ENCODE data around the gene RGS3. TPM values are rescaled to one million over a fixed set of nuclear protein-coding genes. Genes with fewer than 3 reads are reported as not detected.
A peak's percentile ranks its signal among the peaks of the same experiment; 100 is the strongest.

RGS3 gene
- 66.2 TPM for total RNA-seq
- long read RNA-seq, full-length matches to known transcripts: 32 of 67 reads
- long read RNA-seq, partial matches to known transcripts: 4 of 67 reads
- long read RNA-seq, other reads (novel, unspliced or antisense): 31 of 67 reads

- H3K4me1 ChIP-seq: peaks cover 12% of the 10 kb centered on the region
- no peaks in the 10 kb centered on the region for H3K36me3 ChIP-seq
- no peaks in the 10 kb centered on the region for H3K27me3 ChIP-seq (ENCODE audit: low read depth)
- ATAC-seq (peak; percentile 96 to 99), DNase-seq (peak; percentile 81)
- H3K4me3 ChIP-seq: peak within 1 kb of the TSS; percentile 50
- no peaks in the 10 kb centered on the region for H3K9me3 ChIP-seq
- no peak for TF ChIP-seq CTCF (IDR thresholded peaks at IDR 0.05)
- H3K27ac ChIP-seq: no peak within 1 kb of the TSS
- intact Hi-C loops (cut with DNase I): no loop called here
Observed at GRCh38 chr9:113463418-113464285, at the start of gene RGS3. TSS of gene RGS3 (plus strand) at chr9:113463727. CDS start at chr9:113463803, 76 bp downstream.

GRCh38 chr9:113416149-113416721 is 47.3 kb upstream of the RGS3 start:
- H3K4me1 ChIP-seq: peaks cover 4% of the 10 kb centered on the region
- TF ChIP-seq CTCF (IDR thresholded peaks at IDR 0.05): no peak

DNA sequence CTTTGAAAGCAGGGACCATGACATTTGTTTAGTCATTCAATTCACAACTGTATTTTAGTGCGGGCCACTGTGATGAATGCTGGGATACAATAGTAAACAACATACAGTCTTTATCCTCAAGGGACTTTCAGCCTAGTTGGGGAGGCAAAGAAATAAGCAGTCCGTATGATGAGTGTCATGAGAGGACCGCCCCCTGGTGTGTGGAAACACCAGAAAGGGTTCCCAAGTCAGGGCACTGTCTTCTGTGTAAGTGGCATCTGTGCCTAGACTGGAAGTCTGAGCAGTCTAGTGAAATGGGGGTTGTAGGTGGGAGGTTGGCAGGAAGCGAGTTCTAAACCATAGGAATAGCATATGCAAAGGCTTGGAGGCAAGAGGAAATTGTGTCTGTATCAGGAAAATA is 46.2 kb upstream of the RGS3 start:
- DNase-seq: no peak
- intact Hi-C loops (cut with DNase I): no loop called here
- H3K27ac ChIP-seq: no peak overlapping the region
- H3K9me3 ChIP-seq: no peaks in the 10 kb centered on the region
- ATAC-seq: no peak
- H3K36me3 ChIP-seq: no peaks in the 10 kb centered on the region
- no peaks in the 10 kb centered on the region for H3K4me1 ChIP-seq
- no peaks in the 10 kb centered on the region for H3K27me3 ChIP-seq (ENCODE audit: low read depth)
- no peak overlapping the region for H3K4me3 ChIP-seq
- no peak for TF ChIP-seq CTCF (IDR thresholded peaks at IDR 0.05)

More at GRCh38 chr9:113416149-113416721, 47.3 kb upstream of the RGS3 start:
- Histone ChIP-seq H3K9me3 (no peaks in the 10 kb centered on the region), H3K4me3 (no peak overlapping the region), H3K27me3 (ENCODE audit: low read depth) (no peaks in the 10 kb centered on the region), H3K36me3 (no peaks in the 10 kb centered on the region), H3K27ac (peak overlapping the region; percentile 39)
- peak in 1 of 2 donors; percentile 69 for ATAC-seq
- intact Hi-C loops (cut with DNase I): no loop called here
- DNase-seq: no peak

DNA sequence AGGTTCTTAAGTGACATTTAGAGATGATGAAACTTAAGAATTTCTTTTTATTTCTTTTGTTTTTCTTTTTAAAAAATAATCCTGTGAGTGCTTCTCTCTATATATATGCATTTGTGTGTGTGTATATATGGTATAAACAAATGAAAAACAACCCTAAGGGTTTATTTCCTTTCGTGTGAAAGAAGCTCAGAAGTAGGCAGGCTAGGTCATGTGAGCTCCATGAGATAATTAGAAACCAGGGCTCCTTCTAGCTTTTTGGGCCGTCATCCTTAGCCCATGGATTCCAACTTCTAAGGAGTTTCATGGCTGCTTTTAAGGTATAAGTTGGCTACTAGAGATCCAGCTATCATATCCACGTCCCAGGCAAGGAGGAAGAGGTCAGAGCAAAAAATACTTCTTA is 41.8 kb upstream of the RGS3 start:
- ATAC-seq (no peak), DNase-seq (no peak)
- H3K4me3 ChIP-seq: no peak overlapping the region
- H3K9me3 ChIP-seq: no peaks in the 10 kb centered on the region
- intact Hi-C loops (cut with DNase I): no loop called here
- no peak for TF ChIP-seq CTCF (IDR thresholded peaks at IDR 0.05)
- H3K27me3 ChIP-seq (ENCODE audit: low read depth): no peaks in the 10 kb centered on the region
- H3K36me3 ChIP-seq: no peaks in the 10 kb centered on the region
- no peak overlapping the region for H3K27ac ChIP-seq
- no peaks in the 10 kb centered on the region for H3K4me1 ChIP-seq

DNA sequence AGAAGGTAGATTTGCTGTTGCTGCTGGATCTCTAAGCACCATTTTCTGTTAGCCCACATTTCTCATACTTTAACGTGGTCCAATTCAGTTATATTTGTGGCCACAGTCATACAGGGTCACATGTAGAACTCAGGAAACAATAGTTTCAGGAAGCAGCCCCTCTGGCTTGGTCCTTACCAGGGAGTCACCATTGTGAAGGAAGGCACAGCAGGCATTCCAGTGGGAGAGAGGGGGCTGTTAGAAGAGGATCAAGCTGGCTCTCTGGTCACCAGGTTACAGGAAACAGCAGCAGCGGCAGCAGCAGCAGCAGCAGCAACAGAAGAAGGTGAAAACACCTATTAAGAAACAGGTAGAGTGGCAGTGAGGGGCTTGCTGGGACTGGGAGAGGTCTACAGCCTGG is 38.5 kb upstream of the RGS3 start:
- ATAC-seq: no peak
- intact Hi-C loops (cut with DNase I): no loop called here
- Histone ChIP-seq H3K27me3 (ENCODE audit: low read depth) (no peaks in the 10 kb centered on the region), H3K4me1 (no peaks in the 10 kb centered on the region), H3K9me3 (no peaks in the 10 kb centered on the region), H3K27ac (no peak overlapping the region), H3K4me3 (no peak overlapping the region), H3K36me3 (no peaks in the 10 kb centered on the region)
- no peak for DNase-seq
- TF ChIP-seq CTCF (IDR thresholded peaks at IDR 0.05): no peak

Measured in lower lobe of right lung (tissue), 2 donors.